Inferior parietal cortex (tissue), 1 donor: ENCODE results near the gene SLC6A18.
"Not testable (repeated sequence)": the region's sequence is repeated elsewhere in the genome, so short reads cannot be mapped to it uniquely, and the experiment has no call there.

ENCODE experiments used
- DNase-seq: peaks from one replicate; pipeline ENCODE4 v3.0.0-alpha.2; 2016; ENCODE audit errors: extremely low spot score

SLC6A18 gene

GRCh38 chr5:1254196-1254595, 29.0 kb downstream of the SLC6A18 start:
- no peak for DNase-seq

- no peak for DNase-seq
These were observed 29.9 kb downstream of the SLC6A18 start for GRCh38 chr5:1255081-1255561.

GRCh38 chr5:1256776-1257175, 31.6 kb downstream of the SLC6A18 start:
- DNase-seq = no peak

- no peak for DNase-seq
These were observed 32.2 kb downstream of the SLC6A18 start for GRCh38 chr5:1257363-1257762.

- DNase-seq = no peak
These were observed 32.7 kb downstream of the SLC6A18 start for GRCh38 chr5:1257841-1258240.

GRCh38 chr5:1259806-1260480, 34.8 kb downstream of the SLC6A18 start:
- no peak for DNase-seq

- no peak for DNase-seq
These were observed 36.5 kb downstream of the SLC6A18 start for GRCh38 chr5:1261643-1262042.

GRCh38 chr5:1262381-1262780, 37.2 kb downstream of the SLC6A18 start:
- DNase-seq = no peak

- no peak for DNase-seq
These were observed 39.0 kb downstream of the SLC6A18 start for GRCh38 chr5:1264211-1264610.

GRCh38 chr5:1265026-1265425, 39.8 kb downstream of the SLC6A18 start:
- DNase-seq = no peak

- no peak for DNase-seq
These were observed 40.6 kb downstream of the SLC6A18 start for GRCh38 chr5:1265461-1266455.

GRCh38 chr5:1266791-1267190, 41.6 kb downstream of the SLC6A18 start:
- DNase-seq = no peak

- not testable (repeated sequence) for DNase-seq
These were observed 42.3 kb downstream of the SLC6A18 start for GRCh38 chr5:1267464-1267863.

GRCh38 chr5:1268056-1268455, 42.9 kb downstream of the SLC6A18 start:
- DNase-seq = no peak

GRCh38 chr5:1268666-1269065, 43.5 kb downstream of the SLC6A18 start:
- DNase-seq = no peak

- DNase-seq = no peak
These were observed 45.2 kb downstream of the SLC6A18 start for GRCh38 chr5:1270426-1270825.

GRCh38 chr5:1270933-1271914, 46.0 kb downstream of the SLC6A18 start:
- DNase-seq = no peak

GRCh38 chr5:1272201-1272600, 47.0 kb downstream of the SLC6A18 start:
- DNase-seq = no peak

GRCh38 chr5:1273745-1274144, 48.6 kb downstream of the SLC6A18 start:
- no peak for DNase-seq

GRCh38 chr5:1274471-1274870, 49.3 kb downstream of the SLC6A18 start:
- DNase-seq = no peak
